Activated T-cell treated with anti-CD3 and anti-CD28 coated beads for 1 hour (primary cell): ENCODE data around the gene HEATR9.

ENCODE experiments used
- DNase-seq: peaks from one replicate; pipeline ENCODE4 v3.0.0-alpha.2; 2020; ENCODE audit warnings: low read depth

Gene HEATR9

GRCh38 chr17:35808240-35808961, 60.3 kb downstream of the HEATR9 start:
- DNase-seq: no peak

DNA sequence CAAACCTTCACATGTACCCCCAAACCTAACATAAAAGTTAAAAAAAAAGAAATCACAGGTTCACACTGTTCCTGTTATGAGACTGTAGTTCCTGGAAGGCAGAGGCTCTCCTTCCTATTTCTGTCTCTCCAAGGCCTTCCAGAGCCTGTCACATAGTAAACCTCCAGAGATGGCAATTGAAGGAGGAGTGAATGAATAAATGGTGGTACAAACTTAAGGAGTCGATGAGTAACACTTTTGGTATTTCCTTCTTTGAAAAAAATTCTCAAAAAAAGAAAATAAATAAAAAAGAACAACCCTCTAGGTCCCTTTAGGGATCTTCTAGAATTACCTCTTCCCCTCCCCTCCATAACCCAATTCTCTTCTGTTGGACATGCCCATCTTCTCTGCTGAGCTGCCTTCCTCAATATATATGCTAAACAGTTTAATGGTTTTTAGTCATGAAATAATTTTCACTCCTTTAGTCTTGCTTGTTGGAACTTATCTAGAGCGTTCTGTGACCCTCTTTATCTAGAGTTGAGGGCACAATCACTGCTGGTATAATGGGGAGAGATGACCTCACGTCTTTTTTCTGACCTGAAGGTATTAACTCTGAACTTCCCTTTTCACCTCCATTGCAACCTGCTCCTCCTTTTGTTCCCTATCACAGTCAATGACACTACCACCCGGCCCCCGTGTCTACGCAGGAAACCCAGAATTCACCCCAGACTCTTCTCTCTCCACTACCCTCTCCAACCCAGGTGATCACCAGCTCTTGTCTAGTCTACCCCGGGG, 61.1 kb downstream of the HEATR9 start:
- DNase-seq: no peak
